ENCODE results near the gene JUP. TPM values are rescaled to one million over a fixed set of nuclear protein-coding genes. Genes with fewer than 3 reads are reported as not detected.

The JUP gene
- total and polyA plus RNA-seq, 2 of the 13 experiments (the other 11 are each of a cell fraction or from before 2014, with no cell fraction given), result 12.1 to 20.6 TPM

GRCh38 chr17:41812381-41813151, 26.1 kb upstream of the JUP start, which contains the start of gene FKBP10 (continued):
- no peak for TF ChIP-seq THRA (CRISPR knock-in tag; IDR thresholded peaks at IDR 0.05; ENCODE audit: borderline replicate concordance)
- TF ChIP-seq ZBTB38 (CRISPR knock-in tag; IDR thresholded peaks at IDR 0.05), result no peak
- TF ChIP-seq MTA3 (CRISPR knock-in tag; IDR thresholded peaks at IDR 0.05), result no peak
- no peak; the same call in 1 of the 2 replicates for TF ChIP-seq ZNF235 (CRISPR knock-in tag; IDR thresholded peaks at IDR 0.05; ENCODE audit: borderline replicate concordance)
- TF ChIP-seq NFATC3 (CRISPR knock-in tag; IDR thresholded peaks at IDR 0.05), result 0 out of 2 replicates have a peak, but pooled peaks have one; percentile 67
- no peak for TF ChIP-seq ELF4 (CRISPR knock-in tag; IDR thresholded peaks at IDR 0.05; ENCODE audit: borderline replicate concordance)
- TF ChIP-seq CCAR2 (optimal IDR thresholded peaks at IDR 0.05; ENCODE audit: low read depth, low read length), result peak; percentile 92
- TF ChIP-seq STAT6 (CRISPR knock-in tag; IDR thresholded peaks at IDR 0.05; ENCODE audit: borderline replicate concordance), result no peak; the same call in 1 of the 2 replicates
- TF ChIP-seq ASH2L (IDR thresholded peaks at IDR 0.05; ENCODE audit: insufficient read length, low read depth, low read length), result peak; percentile 52
- no peak for TF ChIP-seq MAFG (CRISPR knock-in tag; IDR thresholded peaks at IDR 0.05)
- no peak for TF ChIP-seq ZNF12 (CRISPR knock-in tag; IDR thresholded peaks at IDR 0.05)
- no peak for TF ChIP-seq ZNF501 (CRISPR knock-in tag; IDR thresholded peaks at IDR 0.05)
- no peak for TF ChIP-seq ZFP62 (CRISPR knock-in tag; IDR thresholded peaks at IDR 0.05)
- no peak for TF ChIP-seq AKAP8 (CRISPR knock-in tag; IDR thresholded peaks at IDR 0.05)
- TF ChIP-seq ZNF441 (CRISPR knock-in tag; IDR thresholded peaks at IDR 0.05; ENCODE audit: borderline replicate concordance), result peak; percentile 43; the same call in 1 of the 2 replicates
- TF ChIP-seq, protein P1, sequence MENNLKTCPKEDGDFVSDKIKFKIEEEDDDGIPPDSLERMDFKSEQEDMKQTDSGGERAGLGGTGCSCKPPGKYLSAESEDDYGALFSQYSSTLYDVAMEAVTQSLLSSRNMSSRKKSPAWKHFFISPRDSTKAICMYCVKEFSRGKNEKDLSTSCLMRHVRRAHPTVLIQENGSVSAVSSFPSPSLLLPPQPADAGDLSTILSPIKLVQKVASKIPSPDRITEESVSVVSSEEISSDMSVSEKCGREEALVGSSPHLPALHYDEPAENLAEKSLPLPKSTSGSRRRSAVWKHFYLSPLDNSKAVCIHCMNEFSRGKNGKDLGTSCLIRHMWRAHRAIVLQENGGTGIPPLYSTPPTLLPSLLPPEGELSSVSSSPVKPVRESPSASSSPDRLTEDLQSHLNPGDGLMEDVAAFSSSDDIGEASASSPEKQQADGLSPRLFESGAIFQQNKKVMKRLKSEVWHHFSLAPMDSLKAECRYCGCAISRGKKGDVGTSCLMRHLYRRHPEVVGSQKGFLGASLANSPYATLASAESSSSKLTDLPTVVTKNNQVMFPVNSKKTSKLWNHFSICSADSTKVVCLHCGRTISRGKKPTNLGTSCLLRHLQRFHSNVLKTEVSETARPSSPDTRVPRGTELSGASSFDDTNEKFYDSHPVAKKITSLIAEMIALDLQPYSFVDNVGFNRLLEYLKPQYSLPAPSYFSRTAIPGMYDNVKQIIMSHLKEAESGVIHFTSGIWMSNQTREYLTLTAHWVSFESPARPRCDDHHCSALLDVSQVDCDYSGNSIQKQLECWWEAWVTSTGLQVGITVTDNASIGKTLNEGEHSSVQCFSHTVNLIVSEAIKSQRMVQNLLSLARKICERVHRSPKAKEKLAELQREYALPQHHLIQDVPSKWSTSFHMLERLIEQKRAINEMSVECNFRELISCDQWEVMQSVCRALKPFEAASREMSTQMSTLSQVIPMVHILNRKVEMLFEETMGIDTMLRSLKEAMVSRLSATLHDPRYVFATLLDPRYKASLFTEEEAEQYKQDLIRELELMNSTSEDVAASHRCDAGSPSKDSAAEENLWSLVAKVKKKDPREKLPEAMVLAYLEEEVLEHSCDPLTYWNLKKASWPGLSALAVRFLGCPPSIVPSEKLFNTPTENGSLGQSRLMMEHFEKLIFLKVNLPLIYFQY (CRISPR knock-in tag; IDR thresholded peaks at IDR 0.05; ENCODE audit: borderline replicate concordance), result no peak
- no peak for TF ChIP-seq ZNF331 (CRISPR knock-in tag; IDR thresholded peaks at IDR 0.05)
- TF ChIP-seq JUN (CRISPR knock-in tag; IDR thresholded peaks at IDR 0.05), result no peak; the same call in 1 of the 2 replicates
- peak; percentile 62; the same call in 1 of the 2 replicates for TF ChIP-seq ZNF749 (CRISPR knock-in tag; IDR thresholded peaks at IDR 0.05; ENCODE audit: borderline replicate concordance)
- TF ChIP-seq ZNF451 (CRISPR knock-in tag; IDR thresholded peaks at IDR 0.05), result no peak; the same call in 1 of the 2 replicates
- peak; percentile 62; the same call in 1 of the 2 replicates for TF ChIP-seq ZNF616 (CRISPR knock-in tag; IDR thresholded peaks at IDR 0.05; ENCODE audit: low read depth)
- no peak for TF ChIP-seq SP140L (CRISPR knock-in tag; IDR thresholded peaks at IDR 0.05; ENCODE audit: borderline replicate concordance)
